HG03469 (cell line): ENCODE measurements around the gene CYP20A1.

Source experiments
- ATAC-seq: cut with Tn5 transposase; IDR thresholded peaks from one replicate; pipeline ENCODE4 v1.9.1; 2021; ENCODE audit warnings: mild to moderate bottlenecking, moderate library complexity, moderate number of reproducible peaks; ENCODE audit not compliant: unreplicated experiment

The CYP20A1 gene

DNA sequence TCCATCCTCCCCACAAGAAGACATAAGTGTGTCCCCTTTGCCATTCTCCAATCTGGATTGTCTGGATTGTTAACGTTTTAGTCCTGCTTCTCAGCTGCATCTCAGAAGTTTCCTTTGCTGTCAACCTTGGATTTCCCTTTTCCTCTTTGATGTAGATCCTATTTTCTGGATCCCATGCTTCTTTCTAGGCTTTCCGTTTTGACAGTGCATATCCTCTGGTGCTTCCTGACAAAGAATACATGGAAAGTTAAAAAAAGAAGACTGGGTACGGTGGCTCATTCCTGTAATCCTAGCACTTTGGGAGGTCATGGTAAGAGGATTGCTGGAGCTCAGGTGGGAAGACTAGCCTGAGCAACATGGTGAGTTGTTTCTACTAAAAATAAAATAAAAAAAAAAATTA, 116.1 kb downstream of the CYP20A1 start:
- ATAC-seq: no peak
